B cell (primary cell): ENCODE results near the gene PPP1R16B. TPM values are rescaled to one million over a fixed set of nuclear protein-coding genes. Genes with fewer than 3 reads are reported as not detected.

Source experiments
- ATAC-seq: fragments of 200-7000 bp; cut with Tn5 transposase; one replicate; pipeline ENCODE4 v1.10.0; 2021; ENCODE audit warnings: low read depth, mild to moderate bottlenecking, moderate number of reproducible peaks, moderate library complexity
- CTCF ChIA-PET: fragments of 350-600 bp; sonication (Branson Sonifier 250); formaldehyde crosslinking; loops from one replicate; lab custom pipeline; 2021; ENCODE audit warnings: antibody characterized with exemption, inconsistent platforms; lab: Charles Lee
- POLR2A ChIA-PET: fragments of 350-600 bp; sonication (Branson Sonifier 250); formaldehyde crosslinking; loops from one replicate; lab custom pipeline; 2021; ENCODE audit warnings: antibody characterized with exemption; lab: Charles Lee
- DNase-seq: peaks from one replicate; pipeline ENCODE4 v3.0.0; 2013
- H2AFZ ChIP-seq: 2 replicates; pipeline ENCODE4 v1.6.1; 2012; ENCODE audit warnings: mild to moderate bottlenecking, low read depth, low read length; ENCODE audit not compliant: insufficient read depth, poor library complexity, severe bottlenecking
- H3K27ac ChIP-seq, 2 donors: 1 replicate in 1 of 2; 2 replicates in 1 of 2; pipeline ENCODE4 v1.5.1; 2012 to 2013; ENCODE audit warnings: low read length in 2 of 2, mild to moderate bottlenecking in 2 of 2, moderate library complexity in 1 of 2
- H3K27me3 ChIP-seq, 4 experiments: fragments of 200-600 bp in 1 of 4; sonication (generic) in 1 of 4; replicated peaks in 1 of 4; 1 replicate in 2 of 4; 2 replicates in 2 of 4; pipeline versions ENCODE4 v1.6.1 to v1.7.0; 2013 to 2016; ENCODE audit warnings: low read length in 3 of 4, mild to moderate bottlenecking in 2 of 4, mixed read lengths in 1 of 4, moderate library complexity in 1 of 4; ENCODE audit not compliant: insufficient read depth in 4 of 4, control insufficient read depth in 3 of 4; ENCODE audit errors: control extremely low read depth in 1 of 4
- H3K36me3 ChIP-seq, 2 experiments: replicated peaks in 1 of 2; 1 replicate in 1 of 2; 2 replicates in 1 of 2; pipeline versions ENCODE4 v1.6.1 to v1.7.1; 2013; ENCODE audit warnings: low read length in 1 of 2; ENCODE audit not compliant: insufficient read depth in 2 of 2, control insufficient read depth in 1 of 2; ENCODE audit errors: control extremely low read depth in 1 of 2, extremely low read depth in 1 of 2
- H3K4me1 ChIP-seq, 2 donors: fragments of 200-600 bp in 1 of 2; sonication (generic) in 1 of 2; 1 replicate in 1 of 2; 2 replicates in 1 of 2; pipeline versions ENCODE4 v1.5.1 to v1.6.1; 2013 to 2017; ENCODE audit warnings: low read length in 2 of 2; ENCODE audit not compliant: control insufficient read depth in 2 of 2, insufficient read depth in 2 of 2
- H3K4me2 ChIP-seq: replicated peaks from 2 replicates; pipeline ENCODE3; 2012; ENCODE audit warnings: mild to moderate bottlenecking, low read depth, low read length; ENCODE audit not compliant: poor library complexity, severe bottlenecking
- H3K4me3 ChIP-seq, 5 experiments: fragments of 200-600 bp in 1 of 5; sonication (generic) in 1 of 5; 1 replicate in 3 of 5; 2 replicates in 2 of 5; pipeline versions ENCODE4 v1.5.1 to v1.7.0; 2011 to 2016; ENCODE audit warnings: low read length in 4 of 5, mild to moderate bottlenecking in 4 of 5, low read depth in 2 of 5, control low read depth in 1 of 5, moderate library complexity in 1 of 5; ENCODE audit not compliant: insufficient read depth in 1 of 5; ENCODE audit errors: control extremely low read depth in 1 of 5, extremely low read depth in 1 of 5
- H3K79me2 ChIP-seq: fragments of 200-600 bp; sonication (generic); one replicate; pipeline ENCODE4 v1.6.0; 2016; ENCODE audit warnings: low read length; ENCODE audit not compliant: control insufficient read depth, insufficient read depth
- H3K9ac ChIP-seq: fragments of 200-600 bp; sonication (generic); 2 replicates; pipeline ENCODE4 v1.6.1; 2017; ENCODE audit warnings: mild to moderate bottlenecking, low read length, moderate library complexity
- H3K9me3 ChIP-seq, 3 donors: one replicate each; pipeline versions ENCODE4 v1.6.1 to v1.7.1; 2013; ENCODE audit warnings: low read length in 2 of 3; ENCODE audit not compliant: control insufficient read depth in 2 of 3, insufficient read depth in 1 of 3; ENCODE audit errors: control extremely low read depth in 1 of 3
- H4K20me1 ChIP-seq: 2 replicates; pipeline ENCODE4 v1.6.0; 2012; ENCODE audit warnings: mild to moderate bottlenecking, low read length; ENCODE audit not compliant: insufficient read depth, control insufficient read depth, poor library complexity, severe bottlenecking
- H3K27ac Mint-ChIP-seq: one replicate; pipeline ENCODE4 v1.8.0; 2021; ENCODE audit warnings: mixed read lengths
- H3K27me3 Mint-ChIP-seq: one replicate; pipeline ENCODE4 v1.8.0; 2021; ENCODE audit warnings: mixed read lengths
- H3K4me1 Mint-ChIP-seq: one replicate; pipeline ENCODE4 v1.8.0; 2021; ENCODE audit warnings: mixed read lengths
- H3K4me3 Mint-ChIP-seq: one replicate; pipeline ENCODE4 v1.8.0; 2021; ENCODE audit warnings: mixed read lengths
- H3K9me3 Mint-ChIP-seq: one replicate; pipeline ENCODE4 v1.8.0; 2022; ENCODE audit warnings: mixed read lengths; ENCODE audit not compliant: insufficient read depth
- CTCF ChIP-seq: fragments of 200-600 bp; IDR thresholded peaks from one replicate; pipeline ENCODE4 v1.8.0; 2022; ENCODE audit warnings: antibody characterized with exemption, mild to moderate bottlenecking
- EZH2 ChIP-seq: IDR thresholded peaks from 2 replicates; pipeline ENCODE4 v1.6.1; 2012; ENCODE audit warnings: borderline replicate concordance, low read depth, mild to moderate bottlenecking, moderate library complexity, low read length; ENCODE audit not compliant: insufficient read depth, poor library complexity, severe bottlenecking
- WGBS: methylation state at CpG from one replicate; pipeline ENCODE4 v1.1.5; 2013; ENCODE audit warnings: missing lambda C conversion rate; ENCODE audit not compliant: insufficient coverage; 5-methylcytosine and 5-hydroxymethylcytosine counted together
- intact Hi-C: fragments of 100-400 bp; cut with micrococcal nuclease; formaldehyde crosslinking; loops from one replicate; pipeline ENCODE4 v1.10.0; 2022
- polyA plus RNA-seq: library from polyadenylated mRNA; depleted of rRNA; stranded (reverse); fragments of >200 nt; gene quantifications from 2 replicates; pipeline ENCODE4 v1.2.3, GENCODE V29; 2012
- total RNA-seq, 2 donors: library from RNA; stranded (reverse); fragments of 120-200 nt in 1 of 2; gene quantifications; 1 replicate in 1 of 2; 2 replicates in 1 of 2; pipeline versions ENCODE4 v1.2.3 to v1.2.4, GENCODE V29; 2013 to 2022

The PPP1R16B gene
- total and polyA plus RNA-seq, 2 donors (not counting 1 experiment from before 2014, with no cell fraction given) = 58.8 to 108 TPM

DNA sequence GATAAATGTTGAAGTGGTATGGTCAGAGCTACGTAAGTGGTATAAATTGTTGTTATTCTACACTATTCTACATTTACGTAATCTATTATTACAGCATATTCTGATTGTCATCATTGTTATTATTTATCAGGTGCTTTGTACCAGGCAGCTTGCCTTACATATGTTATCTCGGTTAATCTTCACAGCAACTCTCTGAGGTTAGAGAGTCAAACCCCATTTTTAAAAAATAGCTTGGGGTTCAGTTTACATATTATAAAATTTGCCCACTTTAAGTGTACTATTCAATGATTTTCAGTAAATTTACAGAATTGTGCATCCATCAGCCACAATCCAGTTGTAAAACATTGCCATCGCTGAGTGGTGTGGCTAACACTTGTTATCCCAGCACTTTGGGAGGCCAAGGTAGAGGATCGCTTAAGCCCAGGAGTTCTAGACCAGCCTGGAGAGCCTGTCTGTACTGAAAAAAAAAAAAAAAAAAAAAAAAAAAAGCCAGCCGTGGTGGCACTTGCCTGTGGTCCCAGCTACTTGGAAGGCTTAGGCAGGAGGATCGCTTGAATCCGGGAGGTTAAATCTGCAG, 35.5 kb downstream of the PPP1R16B start:
- H2AFZ ChIP-seq = no peak overlapping the region
- intact Hi-C loops = loop anchor here (5.0 kb wide), 1 partner anchor 1664 kb away; the partner anchor contains the start of genes MROH8 and RPN2
- 100% methylated on average over 2 of the region's 8 CpGs for WGBS
- peaks cover 88% of the 10 kb centered on the region for H3K79me2 ChIP-seq
- H3K27ac Mint-ChIP-seq = peak overlapping the region; percentile 94
- H3K4me1 Mint-ChIP-seq = peaks cover 78% of the 10 kb centered on the region
- ATAC-seq (no peak), DNase-seq (no peak)
- H4K20me1 ChIP-seq = no peaks in the 10 kb centered on the region
- TF ChIP-seq EZH2 (no peak), CTCF (no peak)
- no peaks in the 10 kb centered on the region for H3K27me3 ChIP-seq
- peaks cover 70 to 87% of the 10 kb centered on the region in 2 donors for H3K4me1 ChIP-seq
- H3K36me3 ChIP-seq = peaks cover 0 to 37% of the 10 kb centered on the region in 2 experiments
- H3K27ac ChIP-seq = peak overlapping the region; percentile 81 to 96
- no peaks in the 10 kb centered on the region for H3K27me3 Mint-ChIP-seq
- CTCF ChIA-PET = interaction anchor here (1.0 to 11.9 kb wide), 8 partner anchors 20 to 92 kb away, joined by 3 to 114 read pairs (median 22); partner anchors contain the start of gene PPP1R16B
- H3K4me2 ChIP-seq = peak overlapping the region; percentile 78
- H3K9me3 ChIP-seq = no peaks in the 10 kb centered on the region
- H3K4me3 Mint-ChIP-seq = peak overlapping the region; percentile 14
- no peak overlapping the region for H3K4me3 ChIP-seq
- H3K9me3 Mint-ChIP-seq = peaks cover 2% of the 10 kb centered on the region
- H3K9ac ChIP-seq = no peak overlapping the region
- POLR2A ChIA-PET = interaction anchor here (1.2 to 5.4 kb wide), 2 partner anchors 25 to 34 kb away, joined by 3 to 54 read pairs; no protein-coding TSS in a partner anchor

- Mint-ChIP-seq H3K27me3 (no peaks in the 10 kb centered on the region), H3K4me3 (peak overlapping the region; percentile 75), H3K4me1 (peaks cover 84% of the 10 kb centered on the region), H3K27ac (peak overlapping the region; percentile 94), H3K9me3 (peaks cover 2% of the 10 kb centered on the region)
- peak overlapping the region in 1 of 5 experiments; percentile 48 for H3K4me3 ChIP-seq
- TF ChIP-seq CTCF (no peak), EZH2 (no peak)
- H3K9me3 ChIP-seq = no peaks in the 10 kb centered on the region
- ATAC-seq (no peak), DNase-seq (no peak)
- H3K4me2 ChIP-seq = peak overlapping the region; percentile 78
- CTCF ChIA-PET = interaction anchor here (1.2 to 11.9 kb wide), 6 partner anchors 19 to 90 kb away, joined by 4 to 114 read pairs (median 41); partner anchors contain the start of gene PPP1R16B
- peak overlapping the region; percentile 35 for H2AFZ ChIP-seq
- H3K27ac ChIP-seq = peak overlapping the region; percentile 81 to 96
- peaks cover 0 to 31% of the 10 kb centered on the region in 2 experiments for H3K36me3 ChIP-seq
- H3K4me1 ChIP-seq = peaks cover 76 to 87% of the 10 kb centered on the region in 2 donors
- POLR2A ChIA-PET = interaction anchor here (0.6 to 5.4 kb wide), 3 partner anchors 18 to 116 kb away, joined by 3 to 54 read pairs (median 3); no protein-coding TSS in a partner anchor
- peaks cover 88% of the 10 kb centered on the region for H3K79me2 ChIP-seq
- intact Hi-C loops = loop anchor here (5.0 kb wide), 1 partner anchor 1664 kb away; the partner anchor contains the start of genes MROH8 and RPN2
- peak overlapping the region; percentile 55 for H3K9ac ChIP-seq
- no peaks in the 10 kb centered on the region for H3K27me3 ChIP-seq
- no CpG with 5 or more reads among the region's 2 CpGs for WGBS
- no peaks in the 10 kb centered on the region for H4K20me1 ChIP-seq
These were observed 36.1 kb downstream of the PPP1R16B start for GRCh38 chr20:38841570-38841969.
